Adrenal gland (tissue), 12 donors: ENCODE measurements around the gene SNTB2. TPM values are rescaled to one million over a fixed set of nuclear protein-coding genes. Genes with fewer than 3 reads are reported as not detected.

Experiments
- DNase-seq, 7 donors: peaks; one replicate each; pipeline ENCODE4 v3.0.0-alpha.2; 2019 to 2020
- H3K27ac ChIP-seq, 5 donors: fragments of 200-600 bp; sonication (generic) in 4 of 5; 1 replicate in 3 of 5; 2 replicates in 2 of 5; pipeline versions ENCODE4 v1.5.1 to v1.8.0; 2016 to 2020; ENCODE audit warnings: mild to moderate bottlenecking in 1 of 5
- H3K27me3 ChIP-seq: fragments of 200-600 bp; 2 replicates; pipeline ENCODE4 v1.8.0; 2021
- H3K36me3 ChIP-seq, 2 donors: fragments of 200-600 bp; replicated peaks in 1 of 2; 1 replicate in 1 of 2; 2 replicates in 1 of 2; pipeline versions ENCODE4 v1.5.1 to v1.8.0; 2018 to 2022
- H3K4me1 ChIP-seq, 2 donors: fragments of 200-600 bp; replicated peaks in 1 of 2; 1 replicate in 1 of 2; 2 replicates in 1 of 2; pipeline versions ENCODE4 v1.5.1 to v1.8.0; 2018 to 2021
- H3K4me3 ChIP-seq, 4 donors: fragments of 200-600 bp; sonication (generic) in 3 of 4; one replicate each; pipeline ENCODE4 v1.5.1; 2016 to 2018
- H3K9me3 ChIP-seq, 3 donors: fragments of 200-600 bp; sonication (generic) in 1 of 3; replicated peaks in 1 of 3; 1 replicate in 2 of 3; 2 replicates in 1 of 3; pipeline versions ENCODE4 v1.5.1 to v1.8.0; 2016 to 2021
- POLR2A ChIP-seq, 2 donors: fragments of 450-650 bp; IDR thresholded peaks; one replicate each; pipeline ENCODE4 v1.6.1; 2017; ENCODE audit warnings: antibody characterized with exemption in 2 of 2, mild to moderate bottlenecking in 2 of 2, moderate library complexity in 1 of 2
- WGBS, 4 donors: extraction: QIAGEN DNeasy Blood & Tissue Kit in 2 of 4; methylation state at CpG; one replicate each; pipeline versions ENCODE4 v1.1.5 to v1.1.7; 2013 to 2017; 5-methylcytosine and 5-hydroxymethylcytosine counted together
- intact Hi-C, 2 donors: fragments of 100-400 bp; cut with DNase I; formaldehyde crosslinking; loops; one replicate each; pipeline versions ENCODE4 v1.14.1 to v1.15.0; 2022 to 2023
- polyA plus RNA-seq, 3 donors: library from polyadenylated mRNA; stranded (reverse); fragments of 200-250 nt in 2 of 3; fragments of 350-450 nt in 1 of 3; fragmentation: Illumina TruSeq in 1 of 3; extraction: RNeasy Lipid Tissue Mini Kit (QIAGEN cat#74804) in 1 of 3; gene quantifications; one replicate each; pipeline ENCODE4 v1.2.3, GENCODE V29; 2013 to 2014
- total RNA-seq, 9 donors: library from RNA; depleted of rRNA in 4 of 9; stranded (reverse); fragments of >200 nt in 4 of 9; fragments of 120-200 nt in 1 of 9; fragmentation: NEBNext Ultra II Directional in 1 of 9; extraction: Animal tissue kit (Norgen Biotek cat#: 25700) in 1 of 9; gene quantifications; one replicate each; pipeline versions ENCODE4 v1.1.0 to v1.2.4, GENCODE V29; 2013 to 2023
- TF ChIP-seq, protein P1 (sequence below), 6 experiments: fragments of 450-650 bp in 4 of 6; fragments of 200-600 bp in 2 of 6; sonication (generic) in 1 of 6; IDR thresholded peaks; 1 replicate in 5 of 6; 2 replicates in 1 of 6; pipeline versions ENCODE4 v1.5.1 to v1.8.0; 2016 to 2021; ENCODE audit warnings: antibody characterized with exemption in 6 of 6, mild to moderate bottlenecking in 2 of 6, moderate library complexity in 1 of 6
- donor health status: healthy with polysubstance abuse.
- donor health status: Bipolar disorder and iron deficiency.
- donor health status: DM: yes; HTN: yes; CAD: no.
- donor health status: DM: no; HTN: no; CAD: no.
- donor health status: DM: no; HTN: no; CAD: no.
- donor health status: DM: yes; HTN: yes; CAD: no.

Gene SNTB2
- total and polyA plus RNA-seq, 12 donors, result 3.6 to 52.7 (median 32.9) TPM

DNA sequence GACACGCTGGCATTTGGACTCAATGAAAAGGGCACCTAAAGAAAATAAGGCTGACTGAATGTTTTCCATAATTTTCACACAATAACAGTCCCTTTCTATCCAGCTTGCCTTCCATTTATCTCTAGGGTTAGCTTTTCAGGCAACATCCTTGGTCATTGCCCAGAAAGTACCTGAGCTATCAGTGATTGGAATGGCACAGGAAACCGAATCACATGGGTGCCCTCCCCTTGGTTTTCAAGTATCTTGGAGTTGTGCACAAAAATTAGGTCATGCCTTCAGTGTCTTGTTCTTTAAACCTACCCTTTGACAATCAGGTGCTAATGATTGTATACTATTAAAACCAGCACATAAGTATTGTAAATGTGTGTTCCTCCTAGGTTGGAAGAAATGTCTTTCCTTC lies 120.9 kb downstream of the SNTB2 start:
- DNase-seq, result no peak
- intact Hi-C loops, result no loop called here
- H3K36me3 ChIP-seq, result no peaks in the 10 kb centered on the region
- H3K27ac ChIP-seq, result no peak overlapping the region
- no peak for TF ChIP-seq POLR2A (IDR thresholded peaks at IDR 0.05)
- TF ChIP-seq, protein P1, sequence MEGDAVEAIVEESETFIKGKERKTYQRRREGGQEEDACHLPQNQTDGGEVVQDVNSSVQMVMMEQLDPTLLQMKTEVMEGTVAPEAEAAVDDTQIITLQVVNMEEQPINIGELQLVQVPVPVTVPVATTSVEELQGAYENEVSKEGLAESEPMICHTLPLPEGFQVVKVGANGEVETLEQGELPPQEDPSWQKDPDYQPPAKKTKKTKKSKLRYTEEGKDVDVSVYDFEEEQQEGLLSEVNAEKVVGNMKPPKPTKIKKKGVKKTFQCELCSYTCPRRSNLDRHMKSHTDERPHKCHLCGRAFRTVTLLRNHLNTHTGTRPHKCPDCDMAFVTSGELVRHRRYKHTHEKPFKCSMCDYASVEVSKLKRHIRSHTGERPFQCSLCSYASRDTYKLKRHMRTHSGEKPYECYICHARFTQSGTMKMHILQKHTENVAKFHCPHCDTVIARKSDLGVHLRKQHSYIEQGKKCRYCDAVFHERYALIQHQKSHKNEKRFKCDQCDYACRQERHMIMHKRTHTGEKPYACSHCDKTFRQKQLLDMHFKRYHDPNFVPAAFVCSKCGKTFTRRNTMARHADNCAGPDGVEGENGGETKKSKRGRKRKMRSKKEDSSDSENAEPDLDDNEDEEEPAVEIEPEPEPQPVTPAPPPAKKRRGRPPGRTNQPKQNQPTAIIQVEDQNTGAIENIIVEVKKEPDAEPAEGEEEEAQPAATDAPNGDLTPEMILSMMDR (IDR thresholded peaks at IDR 0.05), result no peak
- H3K27me3 ChIP-seq, result no peaks in the 10 kb centered on the region
- WGBS, 4 donors, result 91 to 95% (median 93%) methylated on average over 2 of the region's 2 CpGs
- no peak overlapping the region for H3K4me3 ChIP-seq
- H3K4me1 ChIP-seq, result peaks cover 11 to 14% of the 10 kb centered on the region in 2 donors
- H3K9me3 ChIP-seq, result no peaks in the 10 kb centered on the region

GRCh38 chr16:69309316-69309715 lies 122.4 kb downstream of the SNTB2 start:
- Histone ChIP-seq H3K27ac (no peak overlapping the region), H3K27me3 (no peaks in the 10 kb centered on the region), H3K36me3 (no peaks in the 10 kb centered on the region), H3K4me3 (no peak overlapping the region), H3K9me3 (no peaks in the 10 kb centered on the region), H3K4me1 (peaks cover 11 to 14% of the 10 kb centered on the region in 2 donors)
- intact Hi-C loops, result no loop called here
- TF ChIP-seq, protein P1 (IDR thresholded peaks at IDR 0.05), result no peak
- no peak for TF ChIP-seq POLR2A (IDR thresholded peaks at IDR 0.05)
- 81 to 89% (median 85%) methylated on average over 12 of the region's 12 CpGs for WGBS, 4 donors
- DNase-seq, result no peak

DNA sequence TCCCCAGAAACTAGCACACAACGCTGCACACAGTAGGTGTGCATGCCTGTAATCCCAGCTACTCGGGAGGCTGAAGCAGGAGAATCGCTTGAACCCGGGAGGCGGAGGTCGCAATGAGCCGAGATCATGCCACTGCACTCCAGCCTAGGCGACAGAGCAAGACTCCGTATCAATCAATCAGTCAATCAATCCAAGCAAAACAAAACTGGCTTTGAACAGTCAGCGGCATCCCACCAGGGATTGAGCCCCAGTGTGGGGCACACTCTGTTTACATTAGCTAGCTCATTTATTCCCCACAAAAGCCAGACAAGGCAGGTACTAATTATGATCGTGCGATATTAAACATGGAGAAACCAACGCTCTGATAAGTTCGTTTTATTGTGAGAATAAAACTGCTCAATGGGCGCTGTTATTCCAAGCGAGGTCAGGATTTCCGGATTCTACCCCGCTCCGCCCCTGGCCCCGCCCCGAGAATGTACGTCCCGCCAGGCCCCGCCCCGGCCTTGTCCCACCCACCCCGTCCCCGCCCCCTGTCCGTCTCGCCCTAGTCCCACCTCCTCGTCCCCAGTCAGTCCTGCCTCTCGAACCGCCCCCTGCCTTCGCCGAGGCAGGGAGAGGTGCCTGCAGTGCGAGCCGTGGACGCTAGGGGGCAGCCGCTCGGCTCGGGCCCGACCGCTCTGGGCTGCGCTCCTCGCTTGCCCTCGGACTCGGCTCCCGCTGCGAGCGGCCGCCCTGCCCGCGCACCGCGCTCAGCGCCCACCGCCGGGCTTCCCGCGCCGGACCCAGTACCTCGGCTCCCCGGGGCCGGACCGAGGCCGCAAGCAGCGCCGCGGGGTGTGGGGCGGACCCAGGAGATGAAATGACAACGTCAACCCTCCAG lies 123.9 kb downstream of the SNTB2 start, which contains the start of gene VPS4A:
Gene VPS4A, plus strand, starts transcription at position 698 of the 880 bp plus-strand sequence. Its CDS starts 162 bp downstream, at position 860.
- Histone ChIP-seq H3K4me1 (peaks cover 18 to 24% of the 10 kb centered on the region in 2 donors), H3K36me3 (peaks cover 0 to 12% of the 10 kb centered on the region in 2 donors), H3K27me3 (no peaks in the 10 kb centered on the region), H3K27ac (peak within 1 kb of the TSS; percentile 47 to 96 (median 91)), H3K4me3 (peak within 1 kb of the TSS; percentile 53 to 88 (median 74)), H3K9me3 (no peaks in the 10 kb centered on the region)
- 7 to 34% (median 8%) methylated on average over 16 to 70 of the region's 70 CpGs for WGBS, 4 donors
- peak; percentile 96 to 98 (median 97) for DNase-seq
- peak; percentile 85 to 89 for TF ChIP-seq POLR2A (IDR thresholded peaks at IDR 0.05)
- TF ChIP-seq, protein P1 (IDR thresholded peaks at IDR 0.05), result peak; percentile 45 to 98 (median 80)
- intact Hi-C loops, result no loop called here

DNA sequence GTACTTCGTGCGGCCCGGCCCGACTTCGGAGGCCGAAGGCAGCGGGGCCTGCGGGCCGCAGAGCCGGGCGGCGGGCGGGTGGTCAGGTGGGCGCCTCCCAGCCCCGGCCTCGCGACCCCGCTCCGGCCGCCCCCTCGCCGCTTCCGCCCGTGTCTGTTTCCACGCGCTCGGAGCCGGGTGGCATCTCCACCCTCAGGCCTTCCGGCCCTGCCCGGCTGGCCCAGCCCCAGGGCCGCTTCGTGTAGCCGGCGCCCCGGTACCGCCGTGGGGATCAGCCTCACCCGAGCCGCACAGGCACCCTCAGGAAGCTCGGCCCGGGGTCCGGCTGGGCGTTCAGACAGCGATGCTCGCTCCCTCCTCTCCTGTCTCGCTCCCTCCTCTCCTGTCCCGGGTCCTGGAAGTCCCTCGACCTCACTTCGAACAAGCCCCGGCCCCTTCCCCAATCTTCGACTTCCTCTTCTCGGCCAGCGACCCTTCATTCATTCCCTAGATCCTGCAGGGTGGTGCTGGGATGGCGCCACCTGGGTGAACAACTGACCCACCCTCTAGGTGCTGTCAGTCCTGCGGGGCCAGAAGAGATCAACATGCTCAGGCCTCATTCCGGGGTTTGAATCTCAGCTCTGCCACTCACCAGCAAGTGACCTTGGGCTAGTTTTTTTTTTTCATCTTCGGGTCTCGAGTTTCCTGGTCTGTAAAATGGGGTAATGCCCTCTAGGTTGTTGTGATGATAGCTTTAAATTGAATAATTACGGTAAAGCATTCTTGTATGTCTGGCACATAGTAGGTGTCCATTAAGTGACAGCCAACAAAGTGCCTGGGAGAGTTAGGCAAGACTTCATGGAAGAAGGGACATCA lies 124.8 kb downstream of the SNTB2 start:
- peaks cover 0 to 21% of the 10 kb centered on the region in 2 donors for H3K36me3 ChIP-seq
- H3K27me3 ChIP-seq, result no peaks in the 10 kb centered on the region
- peak overlapping the region; percentile 53 to 88 (median 74) for H3K4me3 ChIP-seq
- peaks cover 18 to 30% of the 10 kb centered on the region in 2 donors for H3K4me1 ChIP-seq
- 2 to 8% (median 2%) methylated on average over 16 to 59 of the region's 59 CpGs for WGBS, 4 donors
- TF ChIP-seq POLR2A (IDR thresholded peaks at IDR 0.05), result no peak
- TF ChIP-seq, protein P1 (IDR thresholded peaks at IDR 0.05), result no peak
- H3K9me3 ChIP-seq, result no peaks in the 10 kb centered on the region
- peak overlapping the region; percentile 47 to 96 (median 91) for H3K27ac ChIP-seq
- DNase-seq, result peak in 5 of 7 donors; percentile 42 to 66 (median 47)
- intact Hi-C loops, result no loop called here
